Tibial artery (tissue), 4 donors: ENCODE measurements around the gene AGRN.
"Not testable (repeated sequence)": the region's sequence is repeated elsewhere in the genome, so short reads cannot be mapped to it uniquely, and the experiment has no call there.

ENCODE experiments used
- DNase-seq, 2 donors: peaks; one replicate each; pipeline ENCODE4 v3.0.0-alpha.2; 2019
- H3K27ac ChIP-seq, 2 donors: fragments of 200-600 bp; sonication (generic) in 1 of 2; 1 replicate in 1 of 2; 2 replicates in 1 of 2; pipeline ENCODE4 v1.5.1; 2018 to 2019; ENCODE audit warnings: mild to moderate bottlenecking in 1 of 2
- H3K27me3 ChIP-seq, 2 donors: fragments of 200-600 bp; sonication (generic) in 1 of 2; one replicate each; pipeline versions ENCODE4 v1.5.1 to v1.6.0; 2016 to 2019
- H3K36me3 ChIP-seq, 3 donors: fragments of 200-600 bp; sonication (generic) in 2 of 3; one replicate each; pipeline ENCODE4 v1.5.1; 2016 to 2019; ENCODE audit warnings: mild to moderate bottlenecking in 2 of 3
- H3K4me1 ChIP-seq, 4 donors: fragments of 200-600 bp; sonication (generic) in 2 of 4; 1 replicate in 3 of 4; 2 replicates in 1 of 4; pipeline ENCODE4 v1.5.1; 2016 to 2019
- H3K4me3 ChIP-seq, 2 donors: fragments of 200-600 bp; sonication (generic) in 1 of 2; 1 replicate in 1 of 2; 2 replicates in 1 of 2; pipeline ENCODE4 v1.5.1; 2018 to 2019; ENCODE audit warnings: mild to moderate bottlenecking in 2 of 2
- H3K9me3 ChIP-seq, 3 donors: fragments of 200-600 bp; sonication (generic) in 1 of 3; one replicate each; pipeline ENCODE4 v1.5.1; 2016 to 2019
- intact Hi-C: fragments of 100-400 bp; cut with DNase I; formaldehyde crosslinking; loops from one replicate; pipeline ENCODE4 v1.15.0; 2023; ENCODE audit warnings: low total_unique reads
- TF ChIP-seq, protein P1 (sequence below), 2 experiments: fragments of 200-600 bp in 1 of 2; fragments of 450-650 bp in 1 of 2; IDR thresholded peaks; one replicate each; pipeline ENCODE4 v1.5.1; 2017 to 2019; ENCODE audit warnings: antibody characterized with exemption in 2 of 2, mild to moderate bottlenecking in 1 of 2, moderate library complexity in 1 of 2

AGRN gene

DNA sequence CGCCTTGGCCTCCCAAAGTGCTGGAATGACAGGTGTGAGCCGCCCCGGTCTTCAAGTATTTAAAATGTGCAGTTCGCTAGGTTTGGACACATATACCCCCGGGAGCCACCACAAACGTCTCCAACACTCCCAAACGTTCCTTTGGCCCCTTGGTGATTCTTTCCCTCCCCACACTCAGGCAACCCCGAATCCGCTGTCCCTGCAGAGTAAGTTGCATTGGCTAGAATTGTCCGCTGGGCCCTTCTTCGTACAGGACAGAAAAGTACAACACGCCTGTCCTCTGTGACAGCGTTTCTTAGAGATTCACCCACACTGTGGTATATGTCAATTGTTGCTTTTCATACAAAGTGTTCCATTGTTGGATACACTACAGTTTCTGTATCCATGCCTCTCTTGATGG lies 34.8 kb upstream of the AGRN start:
- no peak overlapping the region for H3K4me3 ChIP-seq
- peaks cover 0 to 2% of the 10 kb centered on the region in 2 donors for H3K27me3 ChIP-seq
- no peak for DNase-seq
- TF ChIP-seq, protein P1, sequence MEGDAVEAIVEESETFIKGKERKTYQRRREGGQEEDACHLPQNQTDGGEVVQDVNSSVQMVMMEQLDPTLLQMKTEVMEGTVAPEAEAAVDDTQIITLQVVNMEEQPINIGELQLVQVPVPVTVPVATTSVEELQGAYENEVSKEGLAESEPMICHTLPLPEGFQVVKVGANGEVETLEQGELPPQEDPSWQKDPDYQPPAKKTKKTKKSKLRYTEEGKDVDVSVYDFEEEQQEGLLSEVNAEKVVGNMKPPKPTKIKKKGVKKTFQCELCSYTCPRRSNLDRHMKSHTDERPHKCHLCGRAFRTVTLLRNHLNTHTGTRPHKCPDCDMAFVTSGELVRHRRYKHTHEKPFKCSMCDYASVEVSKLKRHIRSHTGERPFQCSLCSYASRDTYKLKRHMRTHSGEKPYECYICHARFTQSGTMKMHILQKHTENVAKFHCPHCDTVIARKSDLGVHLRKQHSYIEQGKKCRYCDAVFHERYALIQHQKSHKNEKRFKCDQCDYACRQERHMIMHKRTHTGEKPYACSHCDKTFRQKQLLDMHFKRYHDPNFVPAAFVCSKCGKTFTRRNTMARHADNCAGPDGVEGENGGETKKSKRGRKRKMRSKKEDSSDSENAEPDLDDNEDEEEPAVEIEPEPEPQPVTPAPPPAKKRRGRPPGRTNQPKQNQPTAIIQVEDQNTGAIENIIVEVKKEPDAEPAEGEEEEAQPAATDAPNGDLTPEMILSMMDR (IDR thresholded peaks at IDR 0.05) = no peak
- H3K9me3 ChIP-seq = peaks cover 0 to 7% (median 0%) of the 10 kb centered on the region in 3 donors
- no peaks in the 10 kb centered on the region for H3K36me3 ChIP-seq
- H3K4me1 ChIP-seq = peaks cover 0 to 27% (median 19%) of the 10 kb centered on the region in 4 donors
- H3K27ac ChIP-seq = no peak overlapping the region
- intact Hi-C loops = loop anchor here (2.0 kb wide), 1 partner anchor 78 kb away; no protein-coding TSS in a partner anchor

DNA sequence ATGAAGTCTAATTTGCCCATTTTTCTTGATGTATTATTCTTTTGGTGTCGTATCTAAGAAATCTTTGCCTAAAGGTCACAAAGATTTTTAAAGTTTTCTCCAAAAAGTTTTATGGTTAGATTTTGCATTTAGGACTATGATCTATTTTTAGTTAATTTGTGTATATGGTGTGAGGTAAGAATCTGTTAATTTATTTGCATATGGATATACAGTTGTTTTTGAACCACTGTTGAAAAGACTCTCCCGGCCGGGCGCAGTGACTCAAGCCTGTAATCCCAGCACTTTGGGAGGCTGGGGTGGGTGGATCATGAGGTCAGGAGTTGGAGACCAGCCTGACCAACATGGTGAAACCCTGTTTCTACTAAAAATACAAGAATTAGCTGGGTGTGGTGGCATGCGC lies 31.9 kb upstream of the AGRN start:
- peaks cover 0 to 28% (median 6%) of the 10 kb centered on the region in 3 donors for H3K9me3 ChIP-seq
- H3K36me3 ChIP-seq, H3K4me3 ChIP-seq, H3K27me3 ChIP-seq, DNase-seq, H3K27ac ChIP-seq, H3K4me1 ChIP-seq, intact Hi-C loops: not testable (repeated sequence)

DNA sequence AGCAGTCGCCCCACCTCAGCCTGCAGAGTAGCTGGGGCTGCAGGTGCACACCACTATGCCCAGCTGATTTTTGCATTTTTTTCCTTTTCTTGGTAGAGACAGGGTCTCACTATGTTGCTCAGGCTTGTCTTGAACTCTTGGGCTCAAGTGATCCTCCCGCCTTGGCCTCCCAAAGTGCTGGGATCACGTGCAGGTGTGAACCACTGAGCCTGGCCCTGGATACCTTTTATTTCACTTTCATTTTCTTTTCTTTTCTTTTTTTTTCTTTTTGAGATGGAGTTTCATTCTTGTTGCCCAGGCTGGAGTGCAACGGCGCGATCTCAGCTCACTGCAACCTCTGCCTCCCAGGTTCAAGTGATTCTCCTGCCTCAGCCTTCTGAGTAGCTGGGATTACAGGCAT lies 28.6 kb upstream of the AGRN start:
- peaks cover 0 to 28% (median 6%) of the 10 kb centered on the region in 3 donors for H3K9me3 ChIP-seq
- intact Hi-C loops, H3K27ac ChIP-seq, H3K4me3 ChIP-seq, H3K36me3 ChIP-seq, DNase-seq, H3K27me3 ChIP-seq, H3K4me1 ChIP-seq: not testable (repeated sequence)

DNA sequence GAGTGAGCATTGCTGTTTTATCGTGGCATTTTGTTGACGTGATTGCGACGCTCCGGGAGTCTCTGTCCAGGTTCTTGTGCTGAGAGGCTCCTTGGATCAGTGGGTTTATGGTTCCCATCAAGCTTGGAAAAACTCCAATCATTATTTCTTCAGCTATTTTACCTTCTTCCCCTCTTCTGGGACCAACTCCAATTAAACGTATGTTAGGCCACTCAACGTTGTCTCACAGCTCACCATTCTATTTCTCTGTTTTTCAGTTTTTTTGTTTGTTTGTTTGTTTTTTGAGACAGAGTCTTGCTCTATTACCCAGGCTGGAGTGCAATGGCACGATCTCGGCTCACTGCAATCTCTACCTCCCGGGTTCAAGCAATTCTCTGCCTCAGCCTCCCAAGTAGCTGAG lies 28.0 kb upstream of the AGRN start:
- intact Hi-C loops = no loop called here
- H3K27me3 ChIP-seq = no peaks in the 10 kb centered on the region

DNA sequence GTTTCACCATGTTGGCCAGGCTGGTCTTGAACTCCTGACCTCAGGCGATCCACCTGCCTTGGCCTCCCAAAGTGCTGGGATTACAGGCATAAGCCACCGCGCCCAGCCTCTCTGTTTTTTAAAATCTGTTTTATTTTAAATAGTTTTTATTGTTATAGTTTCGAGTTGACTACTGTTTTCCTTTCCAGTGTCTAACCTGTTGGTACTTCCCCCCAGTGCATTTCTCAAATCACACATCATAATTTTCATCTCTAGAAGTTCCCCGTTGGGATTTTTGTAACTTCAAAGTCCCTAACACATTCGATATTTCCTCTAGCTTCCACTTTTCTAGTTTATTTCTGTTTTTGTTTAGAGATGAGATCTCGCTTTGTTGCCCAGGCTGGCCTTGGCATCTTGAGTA lies 27.6 kb upstream of the AGRN start:
- no peak overlapping the region for H3K4me3 ChIP-seq
- H3K27me3 ChIP-seq = no peaks in the 10 kb centered on the region
- DNase-seq = no peak
- peaks cover 0 to 3% (median 0%) of the 10 kb centered on the region in 3 donors for H3K36me3 ChIP-seq
- peaks cover 0 to 28% (median 6%) of the 10 kb centered on the region in 3 donors for H3K9me3 ChIP-seq
- intact Hi-C loops = no loop called here
- peaks cover 0 to 6% (median 1%) of the 10 kb centered on the region in 4 donors for H3K4me1 ChIP-seq
- TF ChIP-seq, protein P1 (IDR thresholded peaks at IDR 0.05) = no peak
- H3K27ac ChIP-seq = no peak overlapping the region

More for the DNA sequence above, 28.0 kb upstream of the AGRN start:
- TF ChIP-seq, protein P1 (IDR thresholded peaks at IDR 0.05) = no peak
- peaks cover 0 to 28% (median 6%) of the 10 kb centered on the region in 3 donors for H3K9me3 ChIP-seq
- no peak overlapping the region for H3K27ac ChIP-seq
- H3K36me3 ChIP-seq = peaks cover 0 to 3% (median 0%) of the 10 kb centered on the region in 3 donors
- H3K4me3 ChIP-seq = no peak overlapping the region
- peaks cover 0 to 5% (median 0%) of the 10 kb centered on the region in 4 donors for H3K4me1 ChIP-seq
- DNase-seq = no peak

DNA sequence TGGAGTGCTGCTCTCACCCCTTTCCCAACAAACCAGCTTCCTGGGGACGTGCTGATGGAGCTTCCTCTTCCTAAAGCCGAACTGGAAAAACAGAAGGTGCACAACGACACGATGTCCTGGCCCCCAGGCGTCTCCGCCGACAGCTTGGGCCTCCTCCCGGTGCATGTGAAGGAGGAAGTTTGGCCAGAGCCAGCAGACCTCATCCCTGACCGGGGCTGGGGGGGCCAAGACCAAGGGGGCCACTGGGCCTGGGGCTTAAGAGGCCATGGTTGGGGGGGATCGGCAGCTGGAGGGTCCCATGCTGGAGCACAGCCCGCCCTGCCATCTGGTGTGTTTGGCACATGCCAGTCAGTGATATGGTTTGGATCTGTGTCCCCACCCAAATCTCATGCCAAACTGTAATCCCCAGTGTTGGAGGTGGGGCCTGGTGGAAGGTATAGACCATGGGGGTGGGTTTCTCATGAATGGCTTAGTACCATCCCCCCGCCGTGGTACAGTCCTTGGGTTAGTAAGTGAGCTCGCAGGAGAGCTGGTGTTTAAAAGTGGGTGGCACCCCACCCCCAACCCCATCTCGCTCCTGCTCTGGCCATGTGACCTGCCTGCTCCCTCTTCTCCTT lies 26.4 kb upstream of the AGRN start:
- Histone ChIP-seq H3K27me3 (no peaks in the 10 kb centered on the region), H3K4me1 (peaks cover 0 to 17% (median 13%) of the 10 kb centered on the region in 4 donors), H3K4me3 (no peak overlapping the region), H3K27ac (no peak overlapping the region), H3K36me3 (peaks cover 0 to 3% (median 0%) of the 10 kb centered on the region in 3 donors), H3K9me3 (peaks cover 0 to 23% (median 6%) of the 10 kb centered on the region in 3 donors)
- intact Hi-C loops = no loop called here
- DNase-seq = no peak
- TF ChIP-seq, protein P1 (IDR thresholded peaks at IDR 0.05) = no peak

DNA sequence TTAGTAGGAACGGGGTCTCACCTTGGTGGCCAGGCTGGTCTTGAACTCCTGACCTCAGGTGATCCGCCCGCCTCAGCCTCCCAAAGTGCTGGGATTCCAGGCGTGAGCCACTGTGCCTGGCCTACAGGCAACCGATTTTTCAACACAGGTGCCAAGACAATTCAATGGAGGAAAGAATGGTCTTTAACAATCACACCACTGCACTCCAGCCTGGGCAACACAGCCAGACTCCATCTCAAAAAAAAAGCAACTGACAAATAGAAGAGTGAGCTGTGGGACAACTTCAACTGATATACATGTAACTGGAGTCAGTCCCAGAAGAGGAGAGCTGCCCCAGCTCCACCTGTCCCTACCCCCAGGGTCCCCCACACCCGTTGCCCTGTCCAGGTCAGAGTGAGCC lies 25.4 kb upstream of the AGRN start:
- H3K36me3 ChIP-seq, DNase-seq, H3K27me3 ChIP-seq, H3K4me3 ChIP-seq, intact Hi-C loops, H3K27ac ChIP-seq: not testable (repeated sequence)
- Histone ChIP-seq H3K9me3 (peaks cover 0 to 23% (median 6%) of the 10 kb centered on the region in 3 donors), H3K4me1 (peaks cover 0 to 26% (median 14%) of the 10 kb centered on the region in 4 donors)
